Stimulated activated CD4-positive, alpha-beta T cell treated with anti-CD3 and anti-CD28 coated beads, TNF-alpha, amount 100 ng/mL, for 24 hours (primary cell): ENCODE results near the gene DENND4A.
"Not testable (repeated sequence)": the region's sequence is repeated elsewhere in the genome, so short reads cannot be mapped to it uniquely, and the experiment has no call there.

ENCODE experiments used
- DNase-seq, 3 experiments: peaks; one replicate each; pipeline ENCODE4 v3.0.0-alpha.2; 2020; ENCODE audit warnings: low read depth in 3 of 3

The DENND4A gene

GRCh38 chr15:65789105-65789504 lies 3.0 kb downstream of the DENND4A start:
- no peak for DNase-seq

- DNase-seq, result no peak
Observed at GRCh38 chr15:65787260-65787659, 4.8 kb downstream of the DENND4A start.

- no peak for DNase-seq
Observed at GRCh38 chr15:65785151-65785550, 6.9 kb downstream of the DENND4A start.

- no peak for DNase-seq
Observed at GRCh38 chr15:65783872-65784271, 8.2 kb downstream of the DENND4A start.

- no peak for DNase-seq
Observed at GRCh38 chr15:65782096-65782495, 10.0 kb downstream of the DENND4A start.

GRCh38 chr15:65778701-65779100 lies 13.4 kb downstream of the DENND4A start:
- not testable (repeated sequence) for DNase-seq

- DNase-seq, result no peak
Observed at GRCh38 chr15:65778269-65778668, 13.8 kb downstream of the DENND4A start.

- no peak for DNase-seq
Observed at GRCh38 chr15:65777843-65778242, 14.2 kb downstream of the DENND4A start.

GRCh38 chr15:65777053-65777452 lies 15.0 kb downstream of the DENND4A start:
- no peak for DNase-seq

- DNase-seq, result no peak
Observed at GRCh38 chr15:65773386-65774111, 18.5 kb downstream of the DENND4A start.

GRCh38 chr15:65772930-65773329 lies 19.2 kb downstream of the DENND4A start:
- DNase-seq, result no peak

GRCh38 chr15:65771870-65772269 lies 20.2 kb downstream of the DENND4A start:
- DNase-seq, result no peak

GRCh38 chr15:65769482-65769881 lies 22.6 kb downstream of the DENND4A start:
- no peak for DNase-seq

GRCh38 chr15:65767895-65768294 lies 24.2 kb downstream of the DENND4A start:
- no peak for DNase-seq

GRCh38 chr15:65767264-65767595 lies 24.9 kb downstream of the DENND4A start:
- no peak for DNase-seq

GRCh38 chr15:65766422-65767263 lies 25.4 kb downstream of the DENND4A start:
- no peak for DNase-seq

- DNase-seq, result no peak
Observed at GRCh38 chr15:65765106-65765505, 27.0 kb downstream of the DENND4A start.

GRCh38 chr15:65762914-65763787 lies 28.9 kb downstream of the DENND4A start:
- no peak for DNase-seq

GRCh38 chr15:65762399-65762798 lies 29.7 kb downstream of the DENND4A start:
- no peak for DNase-seq

GRCh38 chr15:65761210-65761926 lies 30.7 kb downstream of the DENND4A start:
- no peak for DNase-seq

GRCh38 chr15:65759441-65759840 lies 32.7 kb downstream of the DENND4A start:
- DNase-seq, result no peak

- no peak for DNase-seq
Observed at GRCh38 chr15:65758242-65758641, 33.9 kb downstream of the DENND4A start.
